Colonic mucosa (tissue), 4 donors: Measurements from ENCODE around the gene C19orf25. TPM values are rescaled to one million over a fixed set of nuclear protein-coding genes. Genes with fewer than 3 reads are reported as not detected.

Experiments used
- DNase-seq: peaks from one replicate; pipeline ENCODE4 v3.0.0-alpha.2; 2020
- H3K27ac ChIP-seq: fragments of 200-600 bp; one replicate; pipeline ENCODE4 v1.8.0; 2021
- H3K27me3 ChIP-seq: fragments of 200-600 bp; one replicate; pipeline ENCODE4 v1.8.0; 2021
- H3K36me3 ChIP-seq: fragments of 200-600 bp; one replicate; pipeline ENCODE4 v1.8.0; 2021
- H3K4me1 ChIP-seq: fragments of 200-600 bp; one replicate; pipeline ENCODE4 v1.8.0; 2021; ENCODE audit warnings: mild to moderate bottlenecking
- H3K4me3 ChIP-seq: fragments of 200-600 bp; one replicate; pipeline ENCODE4 v1.8.0; 2021
- H3K9ac ChIP-seq, 2 donors: one replicate each; pipeline ENCODE4 v1.7.0; 2013; ENCODE audit warnings: control low read depth in 2 of 2, low read depth in 2 of 2, low read length in 2 of 2
- H3K9me3 ChIP-seq: fragments of 200-600 bp; one replicate; pipeline ENCODE4 v1.8.0; 2021
- CTCF ChIP-seq: fragments of 200-600 bp; IDR thresholded peaks from one replicate; pipeline ENCODE4 v1.8.0; 2022; ENCODE audit warnings: antibody characterized with exemption, mild to moderate bottlenecking
- intact Hi-C: fragments of 100-400 bp; cut with DNase I; formaldehyde crosslinking; loops from one replicate; pipeline ENCODE4 v1.14.1; 2022
- total RNA-seq, 2 donors: library from RNA; stranded (reverse); fragmentation: NEBNext Ultra II Directional in 1 of 2; extraction: Animal tissue kit (Norgen Biotek cat#: 25700) in 1 of 2; gene quantifications; one replicate each; pipeline ENCODE4 v1.2.1, GENCODE V29; 2021
- donor health status: healthy.
- donor health status: DM: no; HTN: no; CAD: no.
- donor health status: DM: no; HTN: no; CAD: no.

C19orf25 gene
- total RNA-seq, 2 donors from 2014 or later = 27.3 to 46.9 TPM

- H3K9ac ChIP-seq = no peak overlapping the region
- DNase-seq = no peak
- no peaks in the 10 kb centered on the region for H3K9me3 ChIP-seq
- TF ChIP-seq CTCF = no peak
- H3K27ac ChIP-seq = no peak overlapping the region
- peaks cover 32% of the 10 kb centered on the region for H3K27me3 ChIP-seq
- no peaks in the 10 kb centered on the region for H3K36me3 ChIP-seq
- intact Hi-C loops = no loop called here
- H3K4me3 ChIP-seq = no peak overlapping the region
- H3K4me1 ChIP-seq = peaks cover 9% of the 10 kb centered on the region
Observed at GRCh38 chr19:1461862-1462261, 17.2 kb downstream of the C19orf25 start.

GRCh38 chr19:1460033-1460995 is 18.7 kb downstream of the C19orf25 start:
- no peak overlapping the region for H3K9ac ChIP-seq
- no peak overlapping the region for H3K27ac ChIP-seq
- H3K27me3 ChIP-seq = peaks cover 29% of the 10 kb centered on the region
- DNase-seq = no peak
- no peak overlapping the region for H3K4me3 ChIP-seq
- no peaks in the 10 kb centered on the region for H3K36me3 ChIP-seq
- intact Hi-C loops = no loop called here
- H3K9me3 ChIP-seq = no peaks in the 10 kb centered on the region
- no peak for TF ChIP-seq CTCF
- no peaks in the 10 kb centered on the region for H3K4me1 ChIP-seq

GRCh38 chr19:1459479-1459878 is 19.5 kb downstream of the C19orf25 start:
- H3K4me3 ChIP-seq = no peak overlapping the region
- H3K4me1 ChIP-seq = peaks cover 3% of the 10 kb centered on the region
- no peak for TF ChIP-seq CTCF
- intact Hi-C loops = no loop called here
- no peak for DNase-seq
- H3K9ac ChIP-seq = no peak overlapping the region
- peaks cover 30% of the 10 kb centered on the region for H3K27me3 ChIP-seq
- no peaks in the 10 kb centered on the region for H3K9me3 ChIP-seq
- H3K36me3 ChIP-seq = no peaks in the 10 kb centered on the region
- H3K27ac ChIP-seq = no peak overlapping the region

- Histone ChIP-seq H3K27me3 (peaks cover 46% of the 10 kb centered on the region), H3K9ac (no peak overlapping the region), H3K9me3 (no peaks in the 10 kb centered on the region), H3K4me1 (peaks cover 3% of the 10 kb centered on the region), H3K36me3 (no peaks in the 10 kb centered on the region), H3K27ac (no peak overlapping the region), H3K4me3 (no peak overlapping the region)
- DNase-seq = no peak
- intact Hi-C loops = no loop called here
- TF ChIP-seq CTCF = no peak
Observed at GRCh38 chr19:1457892-1458291, 21.1 kb downstream of the C19orf25 start.

- TF ChIP-seq CTCF = no peak
- DNase-seq = no peak
- peaks cover 53% of the 10 kb centered on the region for H3K27me3 ChIP-seq
- no peak overlapping the region for H3K9ac ChIP-seq
- H3K4me1 ChIP-seq = peaks cover 3% of the 10 kb centered on the region
- intact Hi-C loops = no loop called here
- no peak overlapping the region for H3K4me3 ChIP-seq
- no peaks in the 10 kb centered on the region for H3K9me3 ChIP-seq
- no peak overlapping the region for H3K27ac ChIP-seq
- H3K36me3 ChIP-seq = no peaks in the 10 kb centered on the region
Observed at GRCh38 chr19:1457031-1457739, 21.8 kb downstream of the C19orf25 start.
